Measurements from ENCODE around the gene DPEP2.
A peak's percentile ranks its signal among the peaks of the same experiment; 100 is the strongest.
"Not testable (repeated sequence)": the region's sequence is repeated elsewhere in the genome, so short reads cannot be mapped to it uniquely, and the experiment has no call there.

DPEP2 gene

GRCh38 chr16:67942200-67942509 is 57.1 kb downstream of the DPEP2 start:
- no peak for TF ChIP-seq Cebpa-rat (IDR thresholded peaks at IDR 0.05)
- no peaks in the 10 kb centered on the region for H3K27me3 ChIP-seq
- H3K4me1 ChIP-seq, result peaks cover 28 to 60% (median 45%) of the 10 kb centered on the region in 10 experiments
- peak overlapping the region in 9 of 11 experiments; percentile 15 to 58 (median 40); a peak in 15 of 22 replicates for H3K4me2 ChIP-seq
- no peaks in the 10 kb centered on the region for H3K9me3 ChIP-seq (replicated peaks in 1 of 11)
- no peak overlapping the region for H3K4me3 ChIP-seq
- peaks cover 0 to 42% (median 0%) of the 10 kb centered on the region in 11 experiments; a peak in 7 of 22 replicates for H4K20me1 ChIP-seq
- peaks cover 14 to 66% (median 44%) of the 10 kb centered on the region in 11 experiments; a peak in 21 of 22 replicates for H3K36me3 ChIP-seq
- H3K9ac ChIP-seq, result no peak overlapping the region
- 0 out of 22 replicates have a peak overlapping the region, but pooled peaks of 1 of the 11 experiments have one; percentile 7 for H3K27ac ChIP-seq

DNA sequence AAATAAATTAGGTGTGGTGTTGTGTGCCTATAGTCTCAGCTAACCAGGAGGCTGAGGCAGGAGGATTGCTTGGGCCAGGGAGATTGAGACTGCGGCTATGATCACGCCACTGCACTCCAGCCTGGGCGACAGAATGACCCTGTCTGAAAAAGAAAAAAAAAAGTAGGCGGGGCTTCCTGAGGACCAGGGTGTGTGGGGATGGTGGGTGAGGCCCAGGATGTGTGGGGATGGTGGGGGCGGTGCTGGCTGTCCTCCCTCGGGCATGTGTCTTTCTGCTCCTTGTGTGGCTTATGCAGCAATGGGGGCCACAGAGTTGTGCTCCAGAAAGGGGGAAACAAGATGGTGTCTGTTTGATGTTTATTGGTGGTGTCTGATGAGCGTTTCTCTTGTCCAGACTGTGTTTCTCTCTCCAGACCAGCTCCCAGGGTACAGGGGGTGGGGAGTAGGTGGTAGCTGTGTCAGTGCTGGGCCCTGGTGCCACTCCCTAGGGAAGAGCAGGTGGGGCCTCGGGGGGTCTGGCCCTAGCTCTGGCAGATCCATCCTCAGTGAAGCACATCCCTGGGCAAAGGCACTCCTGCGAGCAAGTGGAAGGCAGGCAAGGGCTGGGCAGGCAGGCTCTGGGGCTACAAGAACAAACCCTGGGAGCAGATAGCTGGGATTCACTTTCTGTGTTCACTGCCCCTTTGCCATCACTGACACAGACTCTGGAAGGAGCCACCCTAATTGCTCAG is 57.6 kb downstream of the DPEP2 start:
- peaks cover 11 to 61% (median 39%) of the 10 kb centered on the region in 11 experiments; a peak in 21 of 22 replicates for H3K36me3 ChIP-seq
- H4K20me1 ChIP-seq, result peaks cover 0 to 37% (median 0%) of the 10 kb centered on the region in 11 experiments; a peak in 7 of 22 replicates
- 0 out of 22 replicates have a peak overlapping the region, but pooled peaks of 1 of the 11 experiments have one; percentile 7 for H3K27ac ChIP-seq
- no peaks in the 10 kb centered on the region for H3K27me3 ChIP-seq
- no peak overlapping the region for H3K4me3 ChIP-seq
- no peak overlapping the region; a peak in 1 of 22 replicates for H3K9ac ChIP-seq
- H3K9me3 ChIP-seq (replicated peaks in 1 of 11), result no peaks in the 10 kb centered on the region
- peaks cover 31 to 58% (median 45%) of the 10 kb centered on the region in 10 experiments for H3K4me1 ChIP-seq
- peak overlapping the region; percentile 8 to 58 (median 40); a peak in 19 of 22 replicates for H3K4me2 ChIP-seq
- no peak for TF ChIP-seq Cebpa-rat (IDR thresholded peaks at IDR 0.05)

GRCh38 chr16:67940446-67941089 is 58.7 kb downstream of the DPEP2 start:
- peak overlapping the region; percentile 10 to 60 (median 52); a peak in 19 of 22 replicates for H3K4me2 ChIP-seq
- H3K4me1 ChIP-seq, result peaks cover 32 to 54% (median 43%) of the 10 kb centered on the region in 10 experiments
- H3K4me3 ChIP-seq, result no peak overlapping the region
- no peak overlapping the region for H3K27ac ChIP-seq
- no peaks in the 10 kb centered on the region for H3K9me3 ChIP-seq (replicated peaks in 1 of 11)
- no peaks in the 10 kb centered on the region for H3K27me3 ChIP-seq
- TF ChIP-seq Cebpa-rat (IDR thresholded peaks at IDR 0.05), result no peak
- peak overlapping the region in 1 of 11 experiments; percentile 18; a peak in 1 of 22 replicates for H3K9ac ChIP-seq
- peaks cover 0 to 33% (median under 1%) of the 10 kb centered on the region in 11 experiments; a peak in 12 of 22 replicates for H4K20me1 ChIP-seq
- H3K36me3 ChIP-seq, result peaks cover 3 to 50% (median 28%) of the 10 kb centered on the region in 11 experiments; a peak in 20 of 22 replicates

DNA sequence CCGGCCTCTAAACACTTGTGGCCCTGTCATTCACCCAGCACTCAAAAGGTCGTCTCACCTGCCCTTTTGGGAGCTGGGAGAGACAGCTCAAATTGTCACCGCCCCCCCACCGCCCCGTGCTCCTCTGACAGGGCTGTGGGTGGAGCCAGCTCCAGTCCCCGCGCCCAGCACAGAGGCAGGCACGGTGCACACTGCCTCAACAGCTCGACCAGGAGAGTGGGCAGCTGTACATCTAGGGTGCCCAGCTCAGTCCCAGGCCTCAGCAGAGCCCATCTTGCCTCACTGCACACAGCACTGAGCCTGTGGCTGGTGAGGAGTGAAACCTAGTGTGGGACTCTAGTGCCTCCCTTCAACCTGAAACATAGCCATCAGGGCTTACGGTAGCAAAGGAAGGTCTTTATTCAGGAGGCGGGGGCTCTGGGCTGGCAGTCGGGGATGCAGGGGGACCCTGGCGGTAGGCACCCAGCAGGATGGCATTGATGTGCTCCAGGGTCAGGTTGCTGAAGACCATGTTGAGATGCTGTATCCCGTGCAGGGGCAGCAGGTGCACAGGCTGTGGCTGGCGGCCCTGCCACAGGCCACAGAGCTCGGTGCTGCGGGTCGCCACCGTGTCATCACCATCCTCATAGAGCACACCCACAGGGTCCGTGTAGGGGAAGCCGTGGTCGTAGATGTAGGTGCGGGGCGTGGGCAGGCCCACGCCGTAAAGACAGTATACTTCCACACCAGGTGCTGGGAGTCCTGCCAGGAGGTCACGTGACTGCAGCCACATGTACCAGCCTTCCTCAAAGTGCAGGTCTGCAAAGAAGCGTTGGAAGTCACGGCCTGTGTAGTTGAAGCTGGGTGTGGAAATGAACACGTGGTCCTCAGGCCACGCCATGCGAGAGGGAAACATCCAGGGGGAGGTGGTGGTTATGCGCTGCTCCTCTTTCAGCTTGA is 59.5 kb downstream of the DPEP2 start:
- H3K4me2 ChIP-seq, result peak overlapping the region; percentile 10 to 60 (median 52); a peak in 20 of 22 replicates

DNA sequence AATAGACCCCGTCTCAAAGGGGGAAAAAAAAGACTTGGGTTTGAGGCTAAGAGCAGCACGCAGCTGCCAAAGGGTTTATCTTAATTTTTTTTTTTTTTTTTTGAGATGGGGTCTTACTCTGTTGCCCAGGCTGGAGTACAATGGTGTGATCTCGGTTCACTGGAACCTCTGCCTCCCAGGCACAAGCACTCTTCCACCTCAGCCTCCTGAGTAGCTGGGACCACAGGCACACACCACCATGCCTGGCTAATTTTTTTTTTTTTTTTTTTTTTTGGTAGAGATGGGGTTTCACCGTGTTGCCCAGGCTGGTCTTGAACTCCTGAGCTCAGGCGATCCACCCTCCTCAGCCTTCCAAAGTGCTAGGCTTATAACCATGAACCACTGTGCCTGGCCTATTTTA is 61.6 kb downstream of the DPEP2 start:
- H3K27me3 ChIP-seq; H3K9me3 ChIP-seq (replicated peaks in 1 of 11): not testable (repeated sequence)
- Histone ChIP-seq H3K4me2 (peak overlapping the region; percentile 75 to 96 (median 94)), H4K20me1 (peaks cover 19 to 38% (median 25%) of the 10 kb centered on the region in 11 experiments), H3K4me1 (peaks cover 47 to 74% (median 58%) of the 10 kb centered on the region in 10 experiments), H3K27ac (peak overlapping the region in 8 of 11 experiments; percentile 92 to 98 (median 96); a peak in 13 of 22 replicates), H3K36me3 (peaks cover 22 to 49% (median 32%) of the 10 kb centered on the region in 11 experiments), H3K9ac (peak overlapping the region in 1 of 11 experiments; percentile 90; a peak in 3 of 22 replicates), H3K4me3 (peak overlapping the region in 4 of 10 experiments; percentile 85 to 93 (median 90); a peak in 5 of 20 replicates)

More for the DNA sequence above, 59.5 kb downstream of the DPEP2 start:
- Histone ChIP-seq H3K27ac (no peak overlapping the region), H4K20me1 (peaks cover 7 to 38% (median 9%) of the 10 kb centered on the region in 11 experiments; a peak in 21 of 22 replicates), H3K36me3 (peaks cover 6 to 49% (median 27%) of the 10 kb centered on the region in 11 experiments; a peak in 21 of 22 replicates), H3K4me3 (no peak overlapping the region), H3K9ac (peak overlapping the region in 3 of 11 experiments; percentile 18 to 22 (median 18); a peak in 3 of 22 replicates), H3K27me3 (no peaks in the 10 kb centered on the region), H3K9me3 (replicated peaks in 1 of 11) (no peaks in the 10 kb centered on the region), H3K4me1 (peaks cover 40 to 62% (median 51%) of the 10 kb centered on the region in 10 experiments)
- no peak for TF ChIP-seq Cebpa-rat (IDR thresholded peaks at IDR 0.05)
